Osteocyte (in vitro differentiated cells): ENCODE measurements around the gene SLC12A9. TPM values are rescaled to one million over a fixed set of nuclear protein-coding genes. Genes with fewer than 3 reads are reported as not detected.

ENCODE experiments used
- DNase-seq: peaks from one replicate; pipeline ENCODE4 v3.0.0; 2021; ENCODE audit warnings: mixed read lengths; ENCODE audit not compliant: unreplicated experiment; ENCODE audit errors: extremely low spot score
- H3K27ac Mint-ChIP-seq: one replicate; pipeline ENCODE4 v1.8.0; 2021; ENCODE audit warnings: mild to moderate bottlenecking, mixed read lengths; ENCODE audit not compliant: unreplicated experiment
- H3K27me3 Mint-ChIP-seq: one replicate; pipeline ENCODE4 v1.8.0; 2021; ENCODE audit warnings: mixed read lengths; ENCODE audit not compliant: unreplicated experiment
- H3K36me3 Mint-ChIP-seq: one replicate; pipeline ENCODE4 v1.8.0; 2021; ENCODE audit warnings: mixed read lengths; ENCODE audit not compliant: unreplicated experiment
- H3K4me1 Mint-ChIP-seq: one replicate; pipeline ENCODE4 v1.8.0; 2021; ENCODE audit warnings: mixed read lengths; ENCODE audit not compliant: unreplicated experiment
- H3K4me3 Mint-ChIP-seq: one replicate; pipeline ENCODE4 v1.8.0; 2021; ENCODE audit warnings: mild to moderate bottlenecking, moderate library complexity, mixed read lengths; ENCODE audit not compliant: unreplicated experiment
- H3K9me3 Mint-ChIP-seq: one replicate; pipeline ENCODE4 v1.8.0; 2021; ENCODE audit warnings: mixed read lengths; ENCODE audit not compliant: unreplicated experiment
- total RNA-seq: library from RNA; stranded (reverse); gene quantifications from 2 replicates; pipeline ENCODE4 v1.2.1, GENCODE V29; 2021
- TF ChIP-seq, protein P1 (sequence below): fragments of 200-600 bp; sonication (generic); IDR thresholded peaks from 2 replicates; pipeline ENCODE4 v1.5.0; 2021; ENCODE audit warnings: antibody characterized with exemption, mild to moderate bottlenecking, moderate library complexity

The SLC12A9 gene
- total RNA-seq, 1 donor from 2014 or later: 32.1 TPM

DNA sequence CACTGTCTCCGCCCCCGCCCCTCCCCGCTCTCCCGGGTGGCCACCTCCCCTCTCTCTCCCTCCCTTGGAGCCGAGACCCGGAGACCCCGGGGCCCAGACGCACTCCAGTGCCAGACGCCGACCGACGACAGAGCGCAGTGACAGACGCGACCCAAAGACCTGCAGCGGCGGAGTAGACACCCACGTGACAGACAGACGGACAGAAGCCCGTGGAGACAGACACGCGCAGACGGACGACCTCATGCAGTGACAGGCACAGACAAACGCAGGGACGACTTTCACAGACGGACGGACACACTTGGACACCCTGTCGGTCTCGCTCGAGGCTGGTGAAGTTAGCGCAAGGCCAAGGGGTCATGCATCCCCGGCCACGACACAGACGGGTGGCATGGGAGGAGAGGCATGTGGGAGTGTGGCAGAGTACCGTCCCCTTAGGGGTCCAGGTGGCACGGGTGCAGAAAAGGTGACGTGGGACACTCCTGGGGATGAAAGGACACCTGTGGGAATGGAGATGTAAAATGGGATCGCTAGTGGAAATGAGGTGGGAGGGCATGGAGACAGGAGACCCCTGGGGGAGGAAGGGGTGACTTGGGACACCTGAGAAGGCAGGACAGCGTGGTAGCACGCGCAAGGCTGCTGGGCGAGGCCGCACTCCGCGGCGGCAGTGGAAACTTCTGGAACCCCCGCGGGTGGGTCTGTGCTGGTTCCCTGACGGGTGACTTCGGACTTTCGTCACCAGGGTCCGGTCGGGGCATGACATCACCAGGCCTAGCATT is 43.6 kb downstream of the SLC12A9 start:
- Mint-ChIP-seq H3K4me3 (peak overlapping the region; percentile 74), H3K9me3 (no peaks in the 10 kb centered on the region), H3K36me3 (no peaks in the 10 kb centered on the region), H3K27me3 (peaks cover 28% of the 10 kb centered on the region), H3K27ac (no peak overlapping the region), H3K4me1 (peaks cover 17% of the 10 kb centered on the region)
- no peak for DNase-seq
- TF ChIP-seq, protein P1, sequence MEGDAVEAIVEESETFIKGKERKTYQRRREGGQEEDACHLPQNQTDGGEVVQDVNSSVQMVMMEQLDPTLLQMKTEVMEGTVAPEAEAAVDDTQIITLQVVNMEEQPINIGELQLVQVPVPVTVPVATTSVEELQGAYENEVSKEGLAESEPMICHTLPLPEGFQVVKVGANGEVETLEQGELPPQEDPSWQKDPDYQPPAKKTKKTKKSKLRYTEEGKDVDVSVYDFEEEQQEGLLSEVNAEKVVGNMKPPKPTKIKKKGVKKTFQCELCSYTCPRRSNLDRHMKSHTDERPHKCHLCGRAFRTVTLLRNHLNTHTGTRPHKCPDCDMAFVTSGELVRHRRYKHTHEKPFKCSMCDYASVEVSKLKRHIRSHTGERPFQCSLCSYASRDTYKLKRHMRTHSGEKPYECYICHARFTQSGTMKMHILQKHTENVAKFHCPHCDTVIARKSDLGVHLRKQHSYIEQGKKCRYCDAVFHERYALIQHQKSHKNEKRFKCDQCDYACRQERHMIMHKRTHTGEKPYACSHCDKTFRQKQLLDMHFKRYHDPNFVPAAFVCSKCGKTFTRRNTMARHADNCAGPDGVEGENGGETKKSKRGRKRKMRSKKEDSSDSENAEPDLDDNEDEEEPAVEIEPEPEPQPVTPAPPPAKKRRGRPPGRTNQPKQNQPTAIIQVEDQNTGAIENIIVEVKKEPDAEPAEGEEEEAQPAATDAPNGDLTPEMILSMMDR: no peak

DNA sequence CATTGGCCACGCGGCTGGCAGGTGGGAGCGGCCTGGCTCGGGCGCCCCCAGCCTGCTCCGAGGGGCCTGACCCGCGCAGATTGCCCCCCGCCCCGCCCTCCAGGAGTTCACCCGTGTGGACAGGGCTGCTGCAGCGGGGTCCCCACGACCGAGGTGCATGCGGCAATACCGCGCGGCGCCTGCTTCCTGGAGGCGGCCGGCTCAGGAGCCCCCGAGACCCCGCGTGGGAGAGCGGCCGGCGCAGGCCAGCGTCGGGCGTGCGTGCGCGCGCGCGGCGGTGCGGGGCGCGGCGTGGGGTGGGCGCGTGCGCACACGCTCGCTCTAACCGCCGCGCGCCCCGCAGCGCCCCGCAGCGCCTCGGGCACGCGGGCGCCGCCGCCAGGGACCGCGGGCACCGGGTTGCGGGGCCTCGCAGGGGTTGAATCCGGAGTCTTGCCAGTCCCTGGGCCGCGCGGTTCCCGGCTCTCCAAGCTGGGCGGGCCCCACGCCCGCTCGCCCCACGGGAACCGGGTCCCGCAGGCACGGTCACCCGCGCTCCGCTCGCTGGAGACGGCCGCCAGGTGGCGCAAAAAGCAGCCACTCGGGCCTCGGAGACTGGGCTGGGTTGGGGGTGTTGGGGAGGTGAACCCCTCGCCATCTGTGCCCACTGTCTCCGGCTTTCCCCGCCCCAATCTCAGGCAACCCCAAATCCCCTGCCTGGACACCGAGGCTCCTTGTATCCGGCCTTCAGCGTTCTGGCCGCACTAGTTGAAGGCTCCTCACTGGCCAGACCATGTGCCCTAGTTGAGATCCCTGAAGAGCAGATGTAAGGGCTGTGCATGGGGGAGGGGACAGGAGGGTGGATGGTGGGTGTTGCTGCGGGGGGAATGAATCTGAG is 44.5 kb downstream of the SLC12A9 start:
- no peak overlapping the region for H3K27ac Mint-ChIP-seq
- peaks cover 28% of the 10 kb centered on the region for H3K27me3 Mint-ChIP-seq
- H3K9me3 Mint-ChIP-seq: no peaks in the 10 kb centered on the region
- H3K4me1 Mint-ChIP-seq: peaks cover 13% of the 10 kb centered on the region
- peak overlapping the region; percentile 74 for H3K4me3 Mint-ChIP-seq
- TF ChIP-seq, protein P1: peak; percentile 91
- no peaks in the 10 kb centered on the region for H3K36me3 Mint-ChIP-seq
- no peak for DNase-seq

DNA sequence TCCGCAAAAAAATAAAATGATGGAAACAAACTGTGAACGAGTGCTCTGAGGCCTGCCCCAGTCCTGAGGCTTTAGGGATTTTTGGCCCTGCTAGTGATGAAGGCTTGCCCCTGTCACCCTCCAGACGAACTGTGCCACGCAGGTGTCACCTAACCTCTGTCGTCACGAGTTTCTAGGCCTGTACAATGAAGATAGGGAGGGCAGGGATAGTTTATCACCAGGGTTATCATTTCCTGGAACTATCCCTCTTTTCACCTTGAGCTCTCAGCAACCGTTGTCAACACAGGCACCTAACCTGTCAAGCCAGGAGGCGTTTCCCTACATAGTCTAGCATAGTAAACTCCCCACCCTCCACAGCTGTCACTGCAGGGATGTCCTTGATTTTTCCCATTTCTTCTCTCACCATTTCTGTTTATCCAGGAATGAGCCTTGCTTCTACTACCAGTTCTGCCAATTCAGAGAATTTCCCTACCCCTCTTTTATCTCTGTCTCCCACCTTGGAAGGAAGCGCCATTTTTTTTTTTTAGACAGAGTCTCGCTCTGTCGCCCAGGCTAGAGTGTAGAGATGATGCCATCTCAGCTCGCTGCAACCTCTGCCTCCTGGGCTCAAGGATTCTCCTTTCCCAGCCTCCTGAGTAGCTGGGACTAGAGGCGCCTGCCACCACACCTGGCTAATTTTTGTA is 45.4 kb downstream of the SLC12A9 start:
- Mint-ChIP-seq H3K4me3 (peak overlapping the region; percentile 7), H3K36me3 (no peaks in the 10 kb centered on the region), H3K27ac (no peak overlapping the region), H3K4me1 (peaks cover 13% of the 10 kb centered on the region), H3K27me3 (peaks cover 28% of the 10 kb centered on the region), H3K9me3 (no peaks in the 10 kb centered on the region)
- DNase-seq: no peak
- TF ChIP-seq, protein P1: no peak

DNA sequence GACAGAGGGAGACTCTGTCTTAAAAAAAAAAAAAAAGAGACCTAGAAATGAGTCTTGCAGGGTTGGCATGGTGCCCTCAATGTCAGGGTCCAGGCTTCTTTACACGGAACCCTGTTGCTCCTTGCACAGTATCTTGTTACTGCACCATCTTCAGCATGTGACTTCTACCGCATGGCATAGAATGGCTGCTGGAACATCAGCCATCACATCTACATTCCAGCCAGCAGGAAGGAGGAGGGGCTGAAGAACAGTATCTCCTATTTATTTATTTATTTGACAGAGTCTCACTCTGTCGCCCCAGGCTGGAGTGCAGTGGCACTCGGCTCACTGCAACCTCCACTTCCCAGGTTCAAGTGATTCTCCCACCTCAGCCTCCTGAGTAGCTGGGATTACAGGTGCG is 46.9 kb downstream of the SLC12A9 start:
- no peak for DNase-seq
- H3K27me3 Mint-ChIP-seq: peaks cover 34% of the 10 kb centered on the region
- H3K36me3 Mint-ChIP-seq: no peaks in the 10 kb centered on the region
- TF ChIP-seq, protein P1: no peak
- peaks cover 11% of the 10 kb centered on the region for H3K4me1 Mint-ChIP-seq
- no peak overlapping the region for H3K4me3 Mint-ChIP-seq
- H3K27ac Mint-ChIP-seq: no peak overlapping the region
- H3K9me3 Mint-ChIP-seq: no peaks in the 10 kb centered on the region
